GM19397 (cell line): ENCODE measurements around the gene CDON.
A peak's percentile ranks its signal among the peaks of the same experiment; 100 is the strongest.

Experiments
- ATAC-seq: cut with Tn5 transposase; IDR thresholded peaks from one replicate; pipeline ENCODE4 v1.9.1; 2021; ENCODE audit warnings: mild to moderate bottlenecking, moderate library complexity; ENCODE audit not compliant: unreplicated experiment

CDON gene

DNA sequence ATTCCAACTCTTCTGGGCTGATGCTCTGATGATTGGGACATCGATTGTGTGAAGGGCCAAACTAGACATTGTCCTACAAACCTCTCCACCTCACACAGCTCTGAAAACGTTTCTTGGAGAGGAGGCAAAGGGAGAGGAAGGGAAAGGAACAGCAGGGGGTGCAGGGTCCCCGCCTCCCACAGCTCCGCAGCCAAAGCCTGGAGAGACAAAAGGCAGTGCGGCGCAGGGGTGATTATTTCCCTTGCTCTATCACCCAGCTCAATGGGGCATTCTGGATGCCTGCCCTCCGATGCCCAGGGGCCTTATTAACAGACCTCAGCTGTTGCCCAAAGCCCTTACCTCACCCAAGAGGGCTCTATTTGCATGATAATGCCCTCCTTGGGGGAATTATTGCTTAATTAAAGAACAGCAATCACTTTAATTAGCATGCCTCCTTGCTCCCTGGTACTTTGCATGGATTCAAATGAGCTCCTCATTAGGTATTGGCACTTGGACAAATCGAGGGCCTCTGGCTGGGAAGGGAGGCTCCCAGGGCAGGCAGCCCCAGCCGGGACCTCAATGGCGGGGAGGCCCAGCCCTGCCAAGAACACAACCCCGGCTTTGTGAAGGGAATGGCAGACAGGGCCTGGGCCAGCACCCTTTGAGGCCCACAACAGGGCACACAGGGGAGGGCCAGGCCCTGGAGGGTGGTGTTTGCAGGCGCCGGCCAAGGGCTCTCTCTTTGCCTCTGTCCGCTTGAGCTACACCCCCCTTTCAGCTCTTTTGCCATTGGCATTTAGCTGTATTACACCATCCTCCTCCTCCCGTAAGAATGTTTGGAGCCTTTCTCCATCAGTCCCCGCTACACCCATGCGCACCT is 19.8 kb upstream of the CDON start:
- ATAC-seq: no peak

DNA sequence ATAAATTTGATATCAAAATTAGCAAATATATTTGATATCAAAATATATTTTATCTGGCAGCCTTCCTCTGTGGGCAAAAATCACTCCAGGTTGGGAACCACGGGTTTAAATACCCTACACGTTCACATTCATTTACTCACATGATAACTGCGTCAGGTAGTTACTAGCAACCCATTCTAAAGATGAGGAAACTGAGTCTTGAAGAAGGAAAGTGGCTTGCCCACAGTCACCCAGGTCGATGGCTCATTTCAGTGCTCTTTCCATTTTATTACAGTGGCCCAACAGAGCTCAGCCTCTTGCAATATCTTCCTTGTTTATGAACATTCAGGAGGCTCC is 19.2 kb upstream of the CDON start:
- ATAC-seq: no peak

- no peak for ATAC-seq
Measured at GRCh38 chr11:126080161-126080941, 17.7 kb upstream of the CDON start.

DNA sequence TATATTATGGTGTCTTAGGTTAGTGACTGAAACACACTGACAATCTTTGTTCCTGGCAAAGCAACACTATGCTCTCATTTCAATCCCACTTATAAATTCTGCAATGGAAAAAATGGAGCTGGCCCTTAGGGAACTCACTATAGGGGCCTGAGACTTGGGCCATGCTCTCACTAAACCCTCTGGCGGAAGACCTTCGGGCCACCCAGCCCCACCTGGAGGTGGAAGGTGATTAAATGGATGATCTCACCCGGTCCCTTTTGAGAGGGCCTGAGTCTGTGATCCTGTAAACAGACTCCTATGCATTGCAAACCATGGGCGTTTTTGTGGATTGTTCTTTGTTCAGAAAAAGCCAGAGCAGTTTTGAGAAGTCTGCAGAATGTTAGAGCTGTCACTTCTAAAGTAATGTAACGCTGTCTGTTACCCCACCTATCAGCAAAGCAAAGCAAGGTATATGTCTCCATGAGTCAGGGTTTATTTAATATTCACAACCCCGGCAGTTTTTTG is 17.0 kb upstream of the CDON start:
- no peak for ATAC-seq

DNA sequence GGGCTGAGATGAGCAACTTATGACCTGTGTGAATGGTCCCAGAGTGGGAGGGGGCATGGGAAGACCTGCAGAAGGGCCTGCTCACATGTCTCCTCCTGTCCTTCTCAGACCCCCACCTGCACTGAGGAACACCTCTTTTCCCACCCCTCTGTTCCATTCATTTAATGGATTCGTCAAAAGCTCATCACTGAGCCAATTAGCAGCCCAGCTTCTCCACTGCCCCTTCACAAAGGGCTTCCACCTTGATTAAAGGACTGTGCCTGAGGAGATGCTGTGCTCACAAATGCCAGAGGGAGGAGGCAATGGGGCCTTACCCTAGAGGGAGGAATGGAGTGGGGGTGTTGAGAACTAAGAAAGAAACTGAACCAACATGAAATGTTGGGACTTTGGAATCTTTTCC is 14.0 kb upstream of the CDON start:
- no peak for ATAC-seq

DNA sequence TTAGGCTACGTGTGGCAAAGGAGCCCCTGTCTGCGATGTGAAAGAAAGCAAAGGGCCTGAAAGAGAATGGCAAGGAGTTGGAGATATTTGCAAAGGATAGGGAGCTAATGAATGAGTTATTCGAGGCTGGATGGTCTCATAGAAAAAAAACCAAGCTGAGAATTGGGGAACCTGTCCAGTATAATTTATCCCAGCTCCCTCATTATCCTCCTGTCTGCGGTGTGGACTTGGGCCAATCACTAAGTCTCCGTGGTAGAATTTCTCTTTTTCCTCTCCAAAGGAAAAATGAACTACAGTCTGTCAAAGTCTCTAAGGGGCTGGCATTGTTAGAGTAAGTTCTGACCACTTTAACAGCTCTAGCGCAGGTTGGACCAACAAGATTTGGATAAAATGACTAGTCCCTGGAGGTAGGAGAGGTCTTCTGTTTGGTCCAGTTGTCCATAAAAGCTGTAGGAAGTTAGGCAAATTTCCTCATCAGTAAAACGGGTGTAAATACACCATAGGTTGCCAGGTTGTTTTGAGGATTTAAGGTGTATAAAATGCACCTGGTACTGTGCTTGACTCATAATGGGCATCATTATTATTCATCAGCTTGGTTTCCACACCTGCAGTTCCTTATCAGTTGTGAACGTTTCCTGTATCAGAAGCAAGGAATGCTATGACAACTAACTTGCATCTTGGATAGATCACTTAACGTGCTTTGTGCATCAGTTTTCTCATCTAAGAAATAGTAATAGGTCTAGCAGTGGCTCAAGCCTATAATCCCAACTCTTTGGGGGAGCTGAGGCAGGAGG is 10.3 kb upstream of the CDON start:
- ATAC-seq: no peak

DNA sequence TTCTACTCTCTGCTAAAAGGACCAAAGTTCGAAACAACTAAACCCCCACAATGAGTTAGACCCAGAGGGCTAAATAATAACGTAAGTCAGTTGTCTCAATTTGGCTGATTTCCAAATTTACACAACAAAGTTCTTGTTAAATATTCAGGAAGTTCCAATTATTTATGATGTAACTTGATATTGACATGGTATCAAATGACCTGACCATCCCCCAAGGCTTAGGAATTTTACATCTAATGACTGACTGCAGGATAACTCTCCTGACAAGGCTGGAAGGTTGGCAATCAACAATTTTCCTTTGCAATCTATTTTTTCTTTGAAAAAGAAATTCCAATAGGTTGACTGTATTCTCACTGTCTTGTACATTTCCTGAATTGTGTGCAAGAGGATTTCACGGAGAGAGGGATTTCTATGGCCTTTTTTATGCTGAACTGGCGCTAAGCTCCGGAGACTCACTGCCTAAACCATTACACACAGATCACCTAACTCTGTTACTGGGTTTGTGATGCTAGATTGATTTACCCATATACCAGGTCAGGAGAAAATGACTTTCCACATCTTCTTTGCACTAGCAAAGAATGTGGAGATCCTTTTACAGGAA is 9.6 kb upstream of the CDON start:
- no peak for ATAC-seq

GRCh38 chr11:126063507-126063852 is 814 bp upstream of the CDON start:
- ATAC-seq: no peak

- peak; percentile 5 for ATAC-seq
Measured at GRCh38 chr11:126061707-126062678, 673 bp downstream of the CDON start.

- ATAC-seq: no peak
Measured at GRCh38 chr11:126060757-126061171, 1.9 kb downstream of the CDON start.

- no peak for ATAC-seq
Measured at GRCh38 chr11:126059238-126059781, 3.4 kb downstream of the CDON start.

DNA sequence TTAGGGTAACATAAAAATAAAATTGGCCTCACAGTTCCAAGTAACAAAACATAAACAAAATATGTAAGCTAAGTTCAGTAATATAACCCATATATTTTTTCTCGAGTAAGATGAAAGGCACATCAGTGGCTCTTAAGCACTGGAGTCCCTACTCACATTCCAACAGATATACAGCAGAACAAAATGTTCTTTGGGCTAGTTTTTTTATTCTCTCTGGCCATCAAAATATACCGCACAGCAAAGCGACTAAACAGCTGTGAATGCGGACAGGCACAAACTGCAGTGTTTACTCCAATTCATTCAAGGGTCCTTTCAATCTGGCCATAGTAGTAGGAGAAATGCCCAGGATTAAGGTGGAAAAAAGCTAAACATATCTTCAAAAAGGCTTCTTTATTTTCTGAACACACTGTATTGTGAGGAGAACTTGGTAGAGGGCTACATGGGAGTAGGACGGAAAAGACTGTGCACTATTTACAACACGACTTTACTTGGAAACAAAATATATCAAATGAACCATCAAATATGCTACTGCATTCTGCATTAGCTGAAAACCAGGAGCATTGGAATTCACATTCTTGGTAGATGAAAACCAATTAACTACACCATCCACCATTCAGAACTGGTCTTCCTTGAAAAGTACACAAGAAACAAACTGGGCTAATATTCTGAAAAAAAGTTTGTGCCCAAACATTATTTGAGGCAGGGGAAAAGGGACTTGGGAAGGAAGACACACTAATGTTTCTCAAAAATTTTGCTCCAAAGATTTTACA is 4.4 kb downstream of the CDON start:
- no peak for ATAC-seq

GRCh38 chr11:126054882-126055281 is 7.8 kb downstream of the CDON start:
- no peak for ATAC-seq

DNA sequence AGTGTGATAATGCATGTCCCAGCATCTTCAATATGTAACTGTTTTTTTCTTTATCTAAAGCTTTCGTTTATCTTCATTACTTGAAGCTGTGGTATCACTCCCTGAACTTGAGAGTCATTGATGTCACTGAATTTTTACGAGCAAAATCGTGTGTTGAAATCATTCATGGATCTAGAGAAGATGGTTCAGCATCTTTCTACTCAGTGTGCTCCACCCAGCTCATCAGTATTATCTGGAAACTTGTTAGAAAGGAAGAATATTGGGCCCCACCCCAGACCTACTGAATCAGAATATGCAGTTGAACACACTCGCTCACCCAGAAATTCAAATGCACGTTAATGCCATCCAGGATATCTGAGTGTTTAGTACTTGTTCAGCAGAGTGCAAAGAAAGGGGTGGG is 8.3 kb downstream of the CDON start:
- ATAC-seq: no peak

GRCh38 chr11:126053415-126054286 is 9.0 kb downstream of the CDON start:
- no peak for ATAC-seq

DNA sequence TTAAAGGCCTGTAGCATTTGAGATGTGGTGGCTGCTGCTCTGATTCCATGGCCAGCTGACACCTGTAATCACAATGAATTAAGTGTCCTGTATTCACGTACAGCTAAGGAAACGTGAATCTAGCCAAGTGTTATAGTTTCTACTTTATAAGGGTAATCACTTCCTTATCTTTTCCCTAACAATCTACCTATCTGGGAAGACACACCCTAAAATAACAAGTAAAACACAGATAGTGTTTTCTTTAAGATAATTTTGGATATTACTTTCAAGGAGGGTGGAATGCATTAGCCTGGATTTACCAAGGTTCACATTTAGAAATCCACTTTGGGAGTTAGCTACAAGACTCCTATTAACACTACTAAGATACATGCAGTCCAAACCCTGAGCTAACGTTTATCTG is 11.5 kb downstream of the CDON start:
- ATAC-seq: no peak

DNA sequence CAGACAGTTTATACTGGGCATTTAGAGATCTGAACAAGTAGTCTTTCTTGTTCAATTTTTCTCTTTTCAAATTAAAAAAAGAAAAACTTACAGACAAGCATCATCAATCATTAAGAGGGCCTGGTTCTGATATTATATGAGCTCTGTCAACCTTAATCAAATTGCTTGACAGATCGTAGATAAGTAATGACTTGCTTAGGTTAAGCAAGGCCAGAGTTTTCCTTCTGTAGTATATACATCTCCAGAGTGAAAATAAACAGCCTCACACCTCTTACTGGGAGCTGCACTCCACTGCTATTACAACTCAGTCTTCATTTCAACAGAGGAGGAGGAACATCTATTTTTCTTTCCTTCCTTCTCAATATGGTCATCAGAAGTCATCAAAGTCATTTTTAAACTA is 13.5 kb downstream of the CDON start:
- ATAC-seq: no peak

GRCh38 chr11:126048197-126048596 is 14.5 kb downstream of the CDON start:
- no peak for ATAC-seq
